ENCODE measurements around the gene BCAT1. TPM values are rescaled to one million over a fixed set of nuclear protein-coding genes. Genes with fewer than 3 reads are reported as not detected.

The BCAT1 gene
- total and polyA plus RNA-seq, 9 of the 15 experiments (the other 6 are each of a cell fraction or from before 2014, with no cell fraction given) = 38.5 to 157 (median 66.8) TPM

- ATAC-seq = no peak
- TF ChIP-seq MEIS2 (IDR thresholded peaks at IDR 0.05; ENCODE audit: partially characterized antibody) (peak; percentile 90), DNMT1 (IDR thresholded peaks at IDR 0.05) (no peak), PKNOX1 (IDR thresholded peaks at IDR 0.05) (peak; percentile 76), ZBTB8A (IDR thresholded peaks at IDR 0.05; ENCODE audit: partially characterized antibody) (no peak), PBX2 (CRISPR knock-in tag; IDR thresholded peaks at IDR 0.05; ENCODE audit: low read depth) (no peak), PBX2 (tag; conservative IDR thresholded peaks at IDR 0.05; ENCODE audit: low read depth) (peak; percentile 79), COPS2 (conservative IDR thresholded peaks at IDR 0.05) (no peak), TEAD1 (CRISPR knock-in tag; IDR thresholded peaks at IDR 0.05) (no peak)
These were observed 150.6 kb downstream of the BCAT1 start for GRCh38 chr12:24798335-24798734.

More at GRCh38 chr12:24798335-24798734, 150.6 kb downstream of the BCAT1 start:
- ChIA-PET POLR2A (no interaction called here), CTCF (ENCODE audit: low intra/inter-chr PET ratio) (no interaction called here)
- Histone ChIP-seq H3K79me2 (ENCODE audit: control insufficient read depth, insufficient read depth, low read length) (no peaks in the 10 kb centered on the region), H3K27me3 (ENCODE audit: control insufficient read depth in 2 of 2, insufficient read depth in 2 of 2, low read length in 2 of 2) (no peaks in the 10 kb centered on the region), H3K27ac (ENCODE audit: extremely low read depth, low read depth, low read length) (no peak overlapping the region), H2AFZ (ENCODE audit: low read depth, low read length) (no peak overlapping the region), H3K4me3 (no peak overlapping the region), H3K36me3 (ENCODE audit: control insufficient read depth, insufficient read depth, low read length) (no peaks in the 10 kb centered on the region), H3K4me1 (replicated peaks in 1 of 2; ENCODE audit: control insufficient read depth in 2 of 2, insufficient read depth in 2 of 2, low read length in 2 of 2) (0 out of 5 replicates have a peak, but pooled peaks cover 0 to 2% of the 10 kb centered on the region in 2 experiments), H3K9me3 (replicated peaks; ENCODE audit: control insufficient read depth, insufficient read depth, low read depth, low read length) (no peaks in the 10 kb centered on the region), H4K20me1 (replicated peaks; ENCODE audit: control insufficient read depth, insufficient read depth, low read length) (no peaks in the 10 kb centered on the region), H3K9me1 (ENCODE audit: control insufficient read depth, insufficient read depth, low read length) (no peaks in the 10 kb centered on the region), H3K4me2 (ENCODE audit: insufficient read depth, low read length) (no peak overlapping the region), H3K9ac (ENCODE audit: insufficient read depth in 1 of 2, low read depth in 2 of 2, low read length in 2 of 2) (no peak overlapping the region)
- no peak for FAIRE-seq
- no TSS peak for BruUV-seq (replicated peaks)
- DNase-seq (ENCODE audit: extremely low read depth in 1 of 4, low spot score in 3 of 4) = no peak
- in situ Hi-C loops (cut with MboI) (loop anchor here (25.0 kb wide), 1 partner anchor 686 kb away; no protein-coding TSS in a partner anchor), intact Hi-C loops (cut with micrococcal nuclease) (no loop called here)
